Spleen (tissue), 7 donors: ENCODE data around the gene TUBA1B.

Experiments
- POLR2AphosphoS5 ChIP-seq, 3 donors: sonication (generic); formaldehyde crosslinking; IDR thresholded peaks; one replicate each; pipeline ENCODE4 v1.5.1; 2017; ENCODE audit warnings: antibody characterized with exemption in 3 of 3
- TF ChIP-seq, protein P1 (sequence below), 11 experiments: fragments of 200-600 bp in 7 of 11; fragments of 450-650 bp in 4 of 11; sonication (generic) in 4 of 11; IDR thresholded peaks in 8 of 11; conservative IDR thresholded peaks in 3 of 11; 1 replicate in 7 of 11; 2 replicates in 4 of 11; pipeline versions ENCODE4 v1.4.0 to v1.8.0; 2016 to 2021; ENCODE audit warnings: antibody characterized with exemption in 11 of 11, inconsistent platforms in 4 of 11, mild to moderate bottlenecking in 1 of 11
- donor health status: DM: no; HTN: no; CAD: no; lungs with moderate emphysema.
- donor health status: DM: no; HTN: no; CAD: no.
- donor health status: DM: no; HTN: no; CAD: no.

GRCh38 chr12:49137476-49137875 is 6.3 kb upstream of the TUBA1B start:
- TF ChIP-seq, protein P1, sequence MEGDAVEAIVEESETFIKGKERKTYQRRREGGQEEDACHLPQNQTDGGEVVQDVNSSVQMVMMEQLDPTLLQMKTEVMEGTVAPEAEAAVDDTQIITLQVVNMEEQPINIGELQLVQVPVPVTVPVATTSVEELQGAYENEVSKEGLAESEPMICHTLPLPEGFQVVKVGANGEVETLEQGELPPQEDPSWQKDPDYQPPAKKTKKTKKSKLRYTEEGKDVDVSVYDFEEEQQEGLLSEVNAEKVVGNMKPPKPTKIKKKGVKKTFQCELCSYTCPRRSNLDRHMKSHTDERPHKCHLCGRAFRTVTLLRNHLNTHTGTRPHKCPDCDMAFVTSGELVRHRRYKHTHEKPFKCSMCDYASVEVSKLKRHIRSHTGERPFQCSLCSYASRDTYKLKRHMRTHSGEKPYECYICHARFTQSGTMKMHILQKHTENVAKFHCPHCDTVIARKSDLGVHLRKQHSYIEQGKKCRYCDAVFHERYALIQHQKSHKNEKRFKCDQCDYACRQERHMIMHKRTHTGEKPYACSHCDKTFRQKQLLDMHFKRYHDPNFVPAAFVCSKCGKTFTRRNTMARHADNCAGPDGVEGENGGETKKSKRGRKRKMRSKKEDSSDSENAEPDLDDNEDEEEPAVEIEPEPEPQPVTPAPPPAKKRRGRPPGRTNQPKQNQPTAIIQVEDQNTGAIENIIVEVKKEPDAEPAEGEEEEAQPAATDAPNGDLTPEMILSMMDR (IDR thresholded peaks at IDR 0.05 in 8 of 11, conservative IDR thresholded peaks at IDR 0.05 in 3 of 11) = no peak
- TF ChIP-seq POLR2AphosphoS5 (IDR thresholded peaks at IDR 0.05) = no peak
